Measurements from ENCODE around the gene FCGR2B. TPM values are rescaled to one million over a fixed set of nuclear protein-coding genes. Genes with fewer than 3 reads are reported as not detected.
"Not testable (repeated sequence)": the region's sequence is repeated elsewhere in the genome, so short reads cannot be mapped to it uniquely, and the experiment has no call there.

FCGR2B gene
- total RNA-seq, 1 experiment from 2014 or later: not detected

GRCh38 chr1:161664689-161665088 lies 1.7 kb downstream of the FCGR2B start:
- H3K9me2 ChIP-seq (replicated peaks; ENCODE audit: low read length); H3K4me1 ChIP-seq (ENCODE audit: insufficient read depth, low read length); POLR2A ChIA-PET (ENCODE audit: unreplicated experiment); H3K9me3 ChIP-seq (ENCODE audit: low read length); CTCF ChIA-PET; H3F3A ChIP-seq (ENCODE audit: low read length, unreplicated experiment); H3K36me3 ChIP-seq (ENCODE audit: low read depth, low read length); BruUV-seq (replicated peaks); DNase-seq; intact Hi-C loops (cut with micrococcal nuclease); H3K27ac ChIP-seq (ENCODE audit: low read length); H3K27me3 ChIP-seq (ENCODE audit: low read length); H4K20me1 ChIP-seq (ENCODE audit: low read length); H3K4me3 ChIP-seq (ENCODE audit: low read length); ATAC-seq; H3K9ac ChIP-seq (ENCODE audit: low read length); H2AFZ ChIP-seq (ENCODE audit: low read length); H3K79me2 ChIP-seq (ENCODE audit: low read length); H3K4me2 ChIP-seq (ENCODE audit: low read length): not testable (repeated sequence)

- POLR2A ChIA-PET (ENCODE audit: unreplicated experiment); H3F3A ChIP-seq (ENCODE audit: low read length, unreplicated experiment); H3K27me3 ChIP-seq (ENCODE audit: low read length); H3K36me3 ChIP-seq (ENCODE audit: low read depth, low read length); H4K20me1 ChIP-seq (ENCODE audit: low read length); H3K79me2 ChIP-seq (ENCODE audit: low read length); H3K9ac ChIP-seq (ENCODE audit: low read length); CTCF ChIA-PET; H3K4me2 ChIP-seq (ENCODE audit: low read length); DNase-seq; H3K4me1 ChIP-seq (ENCODE audit: insufficient read depth, low read length); H3K9me2 ChIP-seq (replicated peaks; ENCODE audit: low read length); H3K9me3 ChIP-seq (ENCODE audit: low read length); BruUV-seq (replicated peaks); H3K4me3 ChIP-seq (ENCODE audit: low read length); intact Hi-C loops (cut with micrococcal nuclease); H3K27ac ChIP-seq (ENCODE audit: low read length): not testable (repeated sequence)
- ATAC-seq: peak; percentile 67
- H2AFZ ChIP-seq (ENCODE audit: low read length): 0 out of 2 replicates have a peak overlapping the region, but pooled peaks have one; percentile 51
Measured at GRCh38 chr1:161671045-161672020, 8.4 kb downstream of the FCGR2B start.

- BruUV-seq (replicated peaks); H3K36me3 ChIP-seq (ENCODE audit: low read depth, low read length); H3K4me2 ChIP-seq (ENCODE audit: low read length); H2AFZ ChIP-seq (ENCODE audit: low read length); ATAC-seq; H3K27ac ChIP-seq (ENCODE audit: low read length); H3F3A ChIP-seq (ENCODE audit: low read length, unreplicated experiment); H3K4me1 ChIP-seq (ENCODE audit: insufficient read depth, low read length); DNase-seq; CTCF ChIA-PET; H3K79me2 ChIP-seq (ENCODE audit: low read length); H3K9ac ChIP-seq (ENCODE audit: low read length); H3K9me2 ChIP-seq (replicated peaks; ENCODE audit: low read length); POLR2A ChIA-PET (ENCODE audit: unreplicated experiment); H4K20me1 ChIP-seq (ENCODE audit: low read length); intact Hi-C loops (cut with micrococcal nuclease); H3K4me3 ChIP-seq (ENCODE audit: low read length); H3K27me3 ChIP-seq (ENCODE audit: low read length); H3K9me3 ChIP-seq (ENCODE audit: low read length): not testable (repeated sequence)
Measured at GRCh38 chr1:161673437-161673836, 10.5 kb downstream of the FCGR2B start.

GRCh38 chr1:161674447-161674846 lies 11.5 kb downstream of the FCGR2B start:
- H3K9me2 ChIP-seq (replicated peaks; ENCODE audit: low read length); BruUV-seq (replicated peaks); DNase-seq; H3K9ac ChIP-seq (ENCODE audit: low read length); intact Hi-C loops (cut with micrococcal nuclease); H3K36me3 ChIP-seq (ENCODE audit: low read depth, low read length); H3K9me3 ChIP-seq (ENCODE audit: low read length); H3K27me3 ChIP-seq (ENCODE audit: low read length); H3K4me3 ChIP-seq (ENCODE audit: low read length); H2AFZ ChIP-seq (ENCODE audit: low read length); H3K79me2 ChIP-seq (ENCODE audit: low read length); CTCF ChIA-PET; H3F3A ChIP-seq (ENCODE audit: low read length, unreplicated experiment); H4K20me1 ChIP-seq (ENCODE audit: low read length); ATAC-seq; H3K4me2 ChIP-seq (ENCODE audit: low read length); H3K27ac ChIP-seq (ENCODE audit: low read length); H3K4me1 ChIP-seq (ENCODE audit: insufficient read depth, low read length); POLR2A ChIA-PET (ENCODE audit: unreplicated experiment): not testable (repeated sequence)

- H2AFZ ChIP-seq (ENCODE audit: low read length); H3K79me2 ChIP-seq (ENCODE audit: low read length); BruUV-seq (replicated peaks); H3K27me3 ChIP-seq (ENCODE audit: low read length); H3K4me2 ChIP-seq (ENCODE audit: low read length); H4K20me1 ChIP-seq (ENCODE audit: low read length); H3K9me3 ChIP-seq (ENCODE audit: low read length); H3K27ac ChIP-seq (ENCODE audit: low read length); ATAC-seq; H3F3A ChIP-seq (ENCODE audit: low read length, unreplicated experiment); CTCF ChIA-PET; H3K4me3 ChIP-seq (ENCODE audit: low read length); H3K4me1 ChIP-seq (ENCODE audit: insufficient read depth, low read length); H3K9ac ChIP-seq (ENCODE audit: low read length); POLR2A ChIA-PET (ENCODE audit: unreplicated experiment); H3K36me3 ChIP-seq (ENCODE audit: low read depth, low read length); intact Hi-C loops (cut with micrococcal nuclease); H3K9me2 ChIP-seq (replicated peaks; ENCODE audit: low read length); DNase-seq: not testable (repeated sequence)
Measured at GRCh38 chr1:161674908-161675307, 12.0 kb downstream of the FCGR2B start.

Measured in PC-3 (cell line).